A549 (cell line): ENCODE measurements around the gene CEP76. TPM values are rescaled to one million over a fixed set of nuclear protein-coding genes. Genes with fewer than 3 reads are reported as not detected.

ENCODE experiments used
- ATAC-seq, 2 experiments: fragments of 200-7000 bp in 1 of 2; fragments of >200 bp in 1 of 2; cut with Nextera tagmentation in 1 of 2; cut with Tn5 transposase in 1 of 2; 3 replicates each; pipeline versions ENCODE4 v1.8.0 to v1.9.1; 2018 to 2020; ENCODE audit warnings: mild to moderate bottlenecking in 1 of 2, moderate library complexity in 1 of 2
- CTCF ChIA-PET: fragments of 300-600 bp; sonication (Branson Sonifier 250); formaldehyde crosslinking; extraction: SDS; loops from one replicate; lab custom pipeline; 2021; ENCODE audit warnings: antibody characterized with exemption, inconsistent platforms; lab: Yijun Ruan, JAX
- POLR2A ChIA-PET: fragments of 350-600 bp; formaldehyde crosslinking; extraction: SDS; loops from one replicate; lab custom pipeline; 2021; ENCODE audit warnings: antibody characterized with exemption, inconsistent platforms; lab: Yijun Ruan, JAX
- DNase-seq, 2 experiments: peaks; one replicate each; pipeline versions ENCODE4 v3.0.0 to v3.0.0-alpha.2; 2011 to 2016; ENCODE audit warnings: low read depth in 1 of 2, low spot score in 1 of 2
- FAIRE-seq: peaks from 2 replicates; lab custom pipeline; 2011; peaks lifted over from hg19 to GRCh38; lab: Jason Lieb, UNC
- H3K27ac ChIP-seq, 2 experiments: fragments of >200 bp; sonication (Bioruptor Twin); formaldehyde crosslinking; 3 replicates each; pipeline ENCODE4 v1.5.1; 2016 to 2017
- H3K4me1 ChIP-seq: fragments of >200 bp; sonication (Bioruptor Twin); formaldehyde crosslinking; 3 replicates; pipeline ENCODE4 v1.6.1; 2016
- H3K4me2 ChIP-seq: fragments of >200 bp; sonication (Bioruptor Twin); formaldehyde crosslinking; 3 replicates; pipeline ENCODE4 v1.6.1; 2016
- H3K4me3 ChIP-seq: fragments of >200 bp; sonication (Bioruptor Twin); formaldehyde crosslinking; 3 replicates; pipeline ENCODE4 v1.5.1; 2016
- H3K9me3 ChIP-seq: fragments of >200 bp; sonication (Bioruptor Twin); formaldehyde crosslinking; 3 replicates; pipeline ENCODE4 v1.6.1; 2016
- BCL3 ChIP-seq: fragments of >200 bp; sonication (Bioruptor Twin); formaldehyde crosslinking; IDR thresholded peaks from 3 replicates; pipeline ENCODE4 v1.6.1; 2016
- CEBPB ChIP-seq, 2 experiments: fragments of >200 bp in 1 of 2; sonication (Bioruptor Twin) in 1 of 2; formaldehyde crosslinking in 1 of 2; IDR thresholded peaks; 2 replicates each; pipeline ENCODE4 v1.6.1; 2012 to 2016
- CHD4 ChIP-seq: fragments of 200-600 bp; sonication (generic); IDR thresholded peaks from 2 replicates; pipeline ENCODE4 v1.6.1; 2016; ENCODE audit warnings: antibody characterized with exemption, mild to moderate bottlenecking, borderline replicate concordance
- CTCF ChIP-seq: fragments of >200 bp; sonication (Bioruptor Twin); formaldehyde crosslinking; IDR thresholded peaks from 3 replicates; pipeline ENCODE4 v1.5.1; 2016
- EP300 ChIP-seq, 2 experiments: fragments of >200 bp; sonication (Bioruptor Twin); formaldehyde crosslinking; IDR thresholded peaks; 2 replicates in 1 of 2; 3 replicates in 1 of 2; pipeline ENCODE4 v1.6.1; 2016 to 2017
- FOSL2 ChIP-seq, 2 experiments: fragments of 450-650 bp in 1 of 2; fragments of >200 bp in 1 of 2; sonication (Bioruptor Twin) in 1 of 2; formaldehyde crosslinking; IDR thresholded peaks; 2 replicates each; pipeline versions ENCODE4 v1.5.0 to v1.6.1; 2016 to 2020; ENCODE audit warnings: mild to moderate bottlenecking in 1 of 2, moderate library complexity in 1 of 2
- GATA3 ChIP-seq: IDR thresholded peaks from 2 replicates; pipeline ENCODE4 v1.6.1; 2012; ENCODE audit warnings: borderline replicate concordance
- HDAC2 ChIP-seq: fragments of 200-600 bp; sonication (generic); IDR thresholded peaks from 2 replicates; pipeline ENCODE4 v1.6.1; 2016
- HEYL ChIP-seq: fragments of 250-450 bp; sonication (Bioruptor Pico); IDR thresholded peaks from 2 replicates; pipeline ENCODE4 v1.8.0; 2021; ENCODE audit warnings: mild to moderate bottlenecking, moderate library complexity
- JUN ChIP-seq, 2 experiments: fragments of >200 bp; sonication (Bioruptor Twin); formaldehyde crosslinking; IDR thresholded peaks; 2 replicates in 1 of 2; 3 replicates in 1 of 2; pipeline ENCODE4 v1.6.1; 2016 to 2017
- NFE2L2 ChIP-seq: fragments of 150-350 bp; conservative IDR thresholded peaks from 2 replicates; pipeline ENCODE4 v1.6.1; 2014; ENCODE audit warnings: low read length
- NPAS2 ChIP-seq: fragments of 250-450 bp; sonication (Bioruptor Pico); IDR thresholded peaks from 2 replicates; pipeline ENCODE4 v1.8.0; 2022; ENCODE audit warnings: mild to moderate bottlenecking, moderate library complexity, borderline replicate concordance
- NR3C1 ChIP-seq: fragments of >200 bp; sonication (Bioruptor Twin); formaldehyde crosslinking; IDR thresholded peaks from 3 replicates; pipeline ENCODE4 v1.6.1; 2017
- POLR2A ChIP-seq: IDR thresholded peaks from 2 replicates; pipeline ENCODE4 v1.6.1; 2012; ENCODE audit warnings: mild to moderate bottlenecking, low read length
- RAD21 ChIP-seq, 2 experiments: fragments of >200 bp in 1 of 2; sonication (Bioruptor Twin) in 1 of 2; formaldehyde crosslinking in 1 of 2; IDR thresholded peaks in 1 of 2; conservative IDR thresholded peaks in 1 of 2; 2 replicates in 1 of 2; 3 replicates in 1 of 2; pipeline ENCODE4 v1.6.1; 2012 to 2018; ENCODE audit warnings: inconsistent platforms in 1 of 2
- RCOR1 ChIP-seq: fragments of 150-350 bp; IDR thresholded peaks from 2 replicates; pipeline ENCODE4 v1.6.1; 2014; ENCODE audit warnings: antibody characterized with exemption, low read length, low read depth
- REST ChIP-seq: fragments of 200-600 bp; sonication (generic); IDR thresholded peaks from 2 replicates; pipeline ENCODE4 v1.6.1; 2016; ENCODE audit warnings: antibody characterized with exemption, mild to moderate bottlenecking, moderate library complexity
- RFX5 ChIP-seq: fragments of 450-650 bp; IDR thresholded peaks from 2 replicates; pipeline ENCODE4 v1.7.1; 2014; ENCODE audit warnings: antibody characterized with exemption, mild to moderate bottlenecking, moderate library complexity
- SMC3 ChIP-seq: fragments of >200 bp; sonication (Bioruptor Twin); formaldehyde crosslinking; IDR thresholded peaks from 3 replicates; pipeline ENCODE4 v1.6.1; 2018; ENCODE audit warnings: inconsistent platforms
- SREBF2 ChIP-seq: fragments of 450-650 bp; IDR thresholded peaks from 2 replicates; pipeline ENCODE4 v1.6.1; 2014; ENCODE audit warnings: mild to moderate bottlenecking, moderate library complexity
- WGBS: methylation state at CpG from one replicate; pipeline ENCODE4 v1.1.6; 2017; ENCODE audit errors: missing lambda C conversion rate; 5-methylcytosine and 5-hydroxymethylcytosine counted together
- polyA plus RNA-seq, 4 experiments: library from polyadenylated mRNA; depleted of rRNA in 3 of 4; stranded (reverse); fragments of >200 nt; fragmentation: RNase III in 1 of 4; extraction: RNeasy Plus Mini Kit Qiagen cat#74134 plus additional on column Dnase treatment in 1 of 4; gene quantifications; 2 replicates in 3 of 4; 3 replicates in 1 of 4; pipeline ENCODE4 v1.2.3, GENCODE V29; 2011 to 2017
- TF ChIP-seq, protein P1 (sequence below): fragments of 450-650 bp; IDR thresholded peaks from 2 replicates; pipeline ENCODE4 v1.6.1; 2014; ENCODE audit warnings: antibody characterized with exemption

CEP76 gene
- polyA plus RNA-seq, 2 of the 4 experiments (the other 2 are of a cell fraction): 7.8 to 13.1 TPM

GRCh38 chr18:12744103-12744502 lies 41.6 kb upstream of the CEP76 start:
- Histone ChIP-seq H3K4me1 (peaks cover 36% of the 10 kb centered on the region), H3K9me3 (no peaks in the 10 kb centered on the region), H3K27ac (no peak overlapping the region), H3K4me3 (no peak overlapping the region), H3K4me2 (no peak overlapping the region)
- peak; percentile 52 to 69 for DNase-seq
- FAIRE-seq: no peak
- WGBS: 1% methylated on average over 2 of the region's 2 CpGs
- no peak for TF ChIP-seq CEBPB (IDR thresholded peaks at IDR 0.05)
- peak; percentile 62 for TF ChIP-seq CTCF
- TF ChIP-seq NFE2L2: no peak
- TF ChIP-seq SREBF2: no peak
- peak; percentile 70 to 81 for TF ChIP-seq RAD21 (conservative IDR thresholded peaks at IDR 0.05 in 1 of 2, IDR thresholded peaks at IDR 0.05 in 1 of 2)
- TF ChIP-seq SMC3: peak; percentile 69
- TF ChIP-seq EP300 (IDR thresholded peaks at IDR 0.05): no peak
- CTCF ChIA-PET: interaction anchor here (0.6 to 7.1 kb wide), 27 partner anchors 9 to 1066 kb away, joined by 3 to 84 read pairs (median 6); no protein-coding TSS in a partner anchor
- ATAC-seq: peak; percentile 65 to 76; a peak in 4 of 6 replicates
- POLR2A ChIA-PET: interaction anchor here (1.0 kb wide), 2 partner anchors 140 to 190 kb away, joined by 4 to 13 read pairs; partner anchors contain the start of gene PTPN2

DNA sequence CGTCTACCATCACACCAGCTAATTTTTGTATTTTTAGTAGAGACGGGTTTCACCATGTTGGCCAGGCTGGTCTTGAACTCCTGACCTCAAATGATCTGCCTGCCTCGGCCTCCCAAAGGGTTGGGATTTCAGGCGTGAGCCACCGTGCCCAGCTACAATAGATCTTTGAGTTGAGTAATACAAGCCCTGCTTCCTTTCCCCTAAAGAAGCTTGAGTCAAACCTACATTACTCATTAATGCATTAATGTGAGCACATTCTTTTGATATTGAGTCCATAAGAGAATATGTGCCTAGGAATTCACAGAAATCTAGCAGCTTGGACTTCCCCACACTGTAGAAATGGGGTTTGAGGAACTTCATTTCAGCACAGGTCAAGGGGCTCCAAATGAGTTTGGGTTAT lies 39.9 kb upstream of the CEP76 start:
- ATAC-seq (peak in 1 of 2 experiments; percentile 52; a peak in 3 of 6 replicates), FAIRE-seq (no peak), DNase-seq (peak; percentile 32 to 34)
- TF ChIP-seq NPAS2 (CRISPR knock-in tag): no peak
- TF ChIP-seq CEBPB (IDR thresholded peaks at IDR 0.05): peak in 1 of 2 experiments; percentile 58; a peak in 1 of 4 replicates
- TF ChIP-seq FOSL2 (IDR thresholded peaks at IDR 0.05): no peak
- TF ChIP-seq FOSL2 (CRISPR knock-in tag; IDR thresholded peaks at IDR 0.05): peak; percentile 33; the same call in 1 of the 2 replicates
- TF ChIP-seq EP300 (IDR thresholded peaks at IDR 0.05): peak in 1 of 2 experiments; percentile 37; a peak in 1 of 5 replicates
- peak; percentile 20; the same call in 1 of the 2 replicates for TF ChIP-seq GATA3
- Histone ChIP-seq H3K27ac (peak overlapping the region; percentile 89 to 95), H3K9me3 (no peaks in the 10 kb centered on the region), H3K4me2 (peak overlapping the region; percentile 80), H3K4me1 (peaks cover 36% of the 10 kb centered on the region), H3K4me3 (no peak overlapping the region)
- ChIA-PET CTCF (interaction anchor here (0.6 to 7.1 kb wide), 6 partner anchors 13 to 193 kb away, joined by 3 to 84 read pairs (median 48); no protein-coding TSS in a partner anchor), POLR2A (interaction anchor here (1.3 kb wide), 1 partner anchor 141 kb away, joined by 7 read pairs; the partner anchor contains the start of gene PTPN2)
- WGBS: 26% methylated on average over 5 of the region's 5 CpGs

- FAIRE-seq (no peak), DNase-seq (peak; percentile 36 to 80), ATAC-seq (peak; percentile 90 to 96)
- no peaks in the 10 kb centered on the region for H3K9me3 ChIP-seq
- peak overlapping the region; percentile 89 to 95 for H3K27ac ChIP-seq
- peaks cover 36% of the 10 kb centered on the region for H3K4me1 ChIP-seq
- ChIA-PET POLR2A (interaction anchor here (0.6 to 1.3 kb wide), 2 partner anchors 142 to 193 kb away, joined by 4 to 7 read pairs; partner anchors contain the start of gene PTPN2), CTCF (interaction anchor here (0.8 to 7.1 kb wide), 5 partner anchors 12 to 193 kb away, joined by 3 to 84 read pairs (median 3); no protein-coding TSS in a partner anchor)
- H3K4me2 ChIP-seq: peak overlapping the region; percentile 80
- H3K4me3 ChIP-seq: peak overlapping the region; percentile 20; the same call in 1 of the 3 replicates
- under 1% methylated on average over 6 of the region's 6 CpGs for WGBS
- TF ChIP-seq BCL3: peak; percentile 66; the same call in 1 of the 3 replicates
- TF ChIP-seq EP300 (IDR thresholded peaks at IDR 0.05): peak; percentile 72 to 82; a peak in 2 of 5 replicates
- no peak for TF ChIP-seq SREBF2
- no peak for TF ChIP-seq RCOR1
- TF ChIP-seq RAD21 (conservative IDR thresholded peaks at IDR 0.05 in 1 of 2, IDR thresholded peaks at IDR 0.05 in 1 of 2): no peak
- TF ChIP-seq CHD4: no peak
- peak; percentile 70 for TF ChIP-seq FOSL2 (IDR thresholded peaks at IDR 0.05)
- peak; percentile 82 for TF ChIP-seq FOSL2 (CRISPR knock-in tag; IDR thresholded peaks at IDR 0.05)
- TF ChIP-seq GATA3: peak; percentile 86
- no peak for TF ChIP-seq REST
- no peak for TF ChIP-seq RFX5
- no peak for TF ChIP-seq NR3C1
- TF ChIP-seq CTCF: no peak
- no peak for TF ChIP-seq HDAC2
- TF ChIP-seq HEYL (CRISPR knock-in tag): no peak
- TF ChIP-seq, protein P1, sequence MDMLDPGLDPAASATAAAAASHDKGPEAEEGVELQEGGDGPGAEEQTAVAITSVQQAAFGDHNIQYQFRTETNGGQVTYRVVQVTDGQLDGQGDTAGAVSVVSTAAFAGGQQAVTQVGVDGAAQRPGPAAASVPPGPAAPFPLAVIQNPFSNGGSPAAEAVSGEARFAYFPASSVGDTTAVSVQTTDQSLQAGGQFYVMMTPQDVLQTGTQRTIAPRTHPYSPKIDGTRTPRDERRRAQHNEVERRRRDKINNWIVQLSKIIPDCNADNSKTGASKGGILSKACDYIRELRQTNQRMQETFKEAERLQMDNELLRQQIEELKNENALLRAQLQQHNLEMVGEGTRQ: no peak
- TF ChIP-seq POLR2A: no peak
- peak; percentile 68 to 76; a peak in 4 of 5 replicates for TF ChIP-seq JUN (IDR thresholded peaks at IDR 0.05)
These were observed 38.8 kb upstream of the CEP76 start for GRCh38 chr18:12741351-12741750.
